GM21825 (cell line): ENCODE measurements around the gene CDH13.
A peak's percentile ranks its signal among the peaks of the same experiment; 100 is the strongest.

Source experiments
- ATAC-seq: cut with Tn5 transposase; IDR thresholded peaks from one replicate; pipeline ENCODE4 v1.9.1; 2021; ENCODE audit warnings: mild to moderate bottlenecking, moderate library complexity; ENCODE audit not compliant: unreplicated experiment

The CDH13 gene

DNA sequence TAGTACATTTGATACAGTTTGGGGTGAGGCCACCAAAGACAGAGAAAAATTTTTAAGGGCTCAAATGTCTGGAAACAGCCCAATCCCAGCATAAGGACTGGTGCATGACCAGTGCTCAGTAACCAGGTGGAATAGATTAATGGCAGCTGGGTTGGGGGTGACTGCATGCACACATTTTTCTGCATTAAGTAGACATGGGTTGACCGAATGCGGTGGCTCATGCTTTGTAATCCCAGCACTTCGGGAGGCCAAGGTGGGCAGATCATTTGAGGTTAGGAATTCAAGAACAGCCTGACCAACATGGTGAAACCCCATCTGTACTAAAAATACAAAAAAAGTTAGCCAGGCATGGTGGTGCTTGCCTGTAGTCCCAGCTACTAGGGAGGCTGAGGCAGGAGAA, 1060.0 kb downstream of the CDH13 start:
- no peak for ATAC-seq

DNA sequence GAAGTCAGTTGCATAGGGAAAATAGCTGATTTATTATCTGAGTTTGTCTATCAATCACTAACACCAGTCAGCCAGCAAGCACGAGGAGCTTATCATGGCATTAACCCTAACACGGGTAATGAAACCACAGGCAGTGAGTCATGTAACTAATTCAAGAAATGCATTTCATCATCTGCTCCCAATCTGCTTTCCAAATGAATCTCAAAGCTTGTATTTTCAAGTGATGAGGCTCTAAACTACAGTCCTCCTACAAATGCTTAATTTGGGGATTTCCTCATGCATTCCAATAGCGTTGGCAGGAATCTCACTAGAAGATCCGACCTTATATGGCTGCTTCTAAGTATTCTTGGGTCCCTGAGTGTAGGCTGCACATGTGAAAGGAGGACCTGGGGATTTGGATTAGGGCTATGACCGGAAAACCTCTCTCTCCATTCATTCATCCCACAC, 1062.6 kb downstream of the CDH13 start:
- peak; percentile 70 for ATAC-seq

DNA sequence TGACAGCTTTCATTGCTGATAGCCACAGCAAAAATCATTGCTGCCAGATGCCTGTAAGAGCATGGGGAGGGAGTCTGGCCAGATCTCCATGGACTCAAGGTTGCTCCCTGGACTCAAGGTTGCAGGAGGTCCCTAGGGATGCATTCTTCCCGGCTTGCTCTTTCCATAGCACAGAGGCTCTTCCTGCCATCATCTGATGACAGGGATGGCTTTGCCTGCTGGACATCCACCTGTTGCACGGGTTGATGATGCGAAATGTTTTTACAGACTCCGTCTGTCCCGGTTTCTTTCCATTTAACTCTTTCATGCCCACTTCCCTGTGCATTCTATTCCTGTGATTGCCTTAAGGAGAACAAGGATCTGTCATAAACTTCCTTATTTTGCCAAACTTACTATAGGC, 1065.5 kb downstream of the CDH13 start:
- ATAC-seq, result no peak

DNA sequence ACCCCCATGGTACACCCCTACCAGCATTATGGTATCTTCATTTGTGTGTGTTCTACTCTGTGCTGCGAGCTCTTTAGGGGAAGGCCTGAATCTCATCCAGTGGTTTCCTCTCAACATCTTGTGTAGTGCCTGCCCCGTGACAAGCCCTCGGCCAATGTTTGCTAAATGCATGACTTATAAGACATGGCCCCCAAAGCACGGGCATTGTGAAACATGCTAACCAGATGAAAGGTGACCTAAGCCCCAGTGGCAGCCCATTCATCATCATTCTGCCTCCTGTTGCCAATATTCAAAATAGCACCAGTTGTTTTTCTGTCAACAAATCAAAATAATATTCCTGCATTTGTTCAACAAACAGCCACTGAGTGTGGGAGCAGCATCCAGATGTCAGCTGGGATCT, 1072.2 kb downstream of the CDH13 start:
- ATAC-seq, result no peak

DNA sequence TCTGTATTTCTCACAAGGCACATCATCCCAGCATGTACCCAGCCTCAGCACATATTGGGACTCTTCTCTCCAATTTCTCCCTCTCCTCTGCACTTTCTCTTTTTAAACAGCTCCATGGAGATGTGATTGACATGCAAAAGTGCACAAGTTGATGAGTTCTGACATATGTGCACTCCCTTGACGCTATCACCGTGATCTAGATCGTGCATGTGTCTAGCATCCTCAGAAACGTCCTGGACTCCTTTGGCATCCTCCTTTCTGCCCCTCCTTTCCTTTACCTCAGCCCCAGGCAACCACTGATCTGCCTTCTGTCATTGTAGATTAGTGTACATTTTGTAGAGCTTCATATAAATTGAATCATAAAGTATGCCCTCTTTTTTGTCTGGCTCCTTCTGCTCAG, 1073.0 kb downstream of the CDH13 start:
- no peak for ATAC-seq

DNA sequence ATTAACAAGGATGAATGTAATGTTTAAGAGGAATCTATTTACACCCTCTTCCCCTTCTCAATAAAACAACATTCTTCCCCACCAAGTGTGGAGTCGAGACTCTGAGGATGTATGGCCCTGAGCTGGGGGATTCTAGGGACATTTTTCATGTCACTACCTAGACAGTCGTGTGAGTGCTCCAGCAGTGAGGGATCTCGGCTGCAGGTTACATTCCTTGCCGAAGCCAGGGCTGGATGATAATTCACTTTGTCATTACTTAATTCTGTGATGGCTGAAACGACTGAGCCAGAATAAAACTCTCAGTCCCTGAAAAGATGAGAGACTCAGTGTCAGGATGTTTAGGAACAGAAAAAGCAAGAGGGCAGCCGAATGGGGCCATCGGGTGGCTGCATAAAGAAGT, 1074.1 kb downstream of the CDH13 start:
- no peak for ATAC-seq

DNA sequence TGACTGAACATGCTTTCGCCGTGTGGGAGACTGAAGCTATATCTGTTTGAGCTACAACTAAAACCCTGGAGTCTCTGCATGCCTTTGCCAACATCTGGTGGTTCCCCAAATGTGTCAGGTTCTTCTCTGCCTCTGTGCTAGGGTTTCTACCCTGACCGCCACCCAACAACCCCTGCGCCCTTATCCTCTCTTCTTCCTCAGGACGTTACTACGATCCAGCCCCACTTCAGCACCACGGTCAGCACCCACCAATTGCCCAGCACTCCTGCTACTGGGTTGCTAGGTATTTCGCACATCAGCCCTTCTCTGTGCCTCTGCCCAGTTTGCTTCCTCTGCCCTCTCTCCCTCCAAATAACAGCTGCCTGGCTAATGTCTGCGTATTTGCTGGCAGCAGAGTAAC, 1074.7 kb downstream of the CDH13 start:
- no peak for ATAC-seq

DNA sequence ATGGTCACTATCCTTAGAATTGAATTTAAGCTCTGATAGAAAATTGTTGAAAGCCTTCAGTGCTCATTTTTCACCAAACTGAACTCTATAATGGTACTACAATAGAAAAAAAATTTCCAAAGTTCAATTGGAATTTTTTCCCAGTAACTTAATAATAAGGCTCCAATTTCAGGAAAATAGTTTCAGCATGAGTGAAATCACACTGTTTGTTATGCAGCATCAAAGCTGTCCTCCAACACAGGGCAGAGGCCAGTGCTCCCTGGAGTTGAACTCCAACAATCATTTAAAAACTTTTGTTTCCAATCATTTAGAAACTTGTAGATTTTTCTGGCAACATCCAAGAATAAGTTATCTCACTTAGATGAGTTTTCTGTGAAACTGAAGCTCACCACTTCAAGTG, 1077.9 kb downstream of the CDH13 start:
- no peak for ATAC-seq

DNA sequence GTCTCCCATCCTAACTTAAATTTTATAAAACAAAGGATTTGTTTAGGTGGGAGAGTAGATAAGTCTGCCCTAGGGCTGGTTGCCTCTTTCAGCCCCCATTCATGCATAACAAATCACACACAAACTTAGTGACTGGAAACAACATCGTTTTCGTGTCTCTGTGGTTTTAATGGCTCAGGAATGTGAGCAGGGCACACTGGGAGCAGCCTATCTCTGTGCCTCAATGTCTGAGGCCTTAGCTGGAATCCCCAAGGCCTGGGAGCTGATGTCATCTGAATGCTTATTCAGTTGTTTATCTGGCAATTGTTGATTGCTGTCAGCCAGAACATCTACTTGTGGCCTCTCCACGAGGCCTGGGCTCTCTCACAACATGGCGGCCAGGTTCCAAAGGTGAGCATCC, 1079.1 kb downstream of the CDH13 start:
- no peak for ATAC-seq

DNA sequence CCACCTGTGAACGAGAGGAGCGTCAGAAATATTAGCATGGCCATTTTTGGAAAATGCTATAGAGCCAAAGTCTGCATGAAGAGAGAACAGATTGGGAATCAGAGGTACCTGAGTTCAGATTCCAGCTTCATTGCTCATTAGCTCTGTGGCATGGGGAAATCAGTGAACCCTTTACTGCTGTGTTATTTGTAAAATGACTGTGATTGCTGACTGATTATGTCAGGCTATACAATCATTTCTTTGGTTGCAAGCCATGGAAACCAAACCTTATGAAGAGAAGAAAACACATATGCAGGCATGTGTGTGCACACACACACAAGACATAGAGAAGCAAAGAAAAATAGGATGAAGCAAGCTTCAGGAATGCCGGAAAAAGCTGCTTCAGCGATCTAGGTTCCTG, 1079.6 kb downstream of the CDH13 start:
- no peak for ATAC-seq

DNA sequence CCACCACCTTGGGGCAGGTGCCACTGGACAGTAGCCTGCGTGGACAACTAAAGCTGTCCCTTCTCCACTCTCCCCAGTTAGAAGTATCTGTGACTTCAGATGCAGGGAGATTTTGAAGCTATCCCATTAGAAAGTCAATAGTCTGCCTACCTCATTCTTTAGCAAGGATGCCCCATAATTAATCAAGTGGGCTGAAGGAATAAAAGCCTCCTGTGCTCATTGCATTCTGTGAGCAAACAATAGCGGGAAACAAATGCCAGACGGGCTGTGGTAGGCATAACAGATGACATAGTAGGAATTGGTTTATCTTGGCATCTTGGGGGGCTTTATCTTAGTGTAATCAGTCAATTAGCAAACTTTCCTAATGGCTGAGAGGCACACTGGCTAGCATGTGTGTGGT, 1084.3 kb downstream of the CDH13 start:
- ATAC-seq, result no peak

DNA sequence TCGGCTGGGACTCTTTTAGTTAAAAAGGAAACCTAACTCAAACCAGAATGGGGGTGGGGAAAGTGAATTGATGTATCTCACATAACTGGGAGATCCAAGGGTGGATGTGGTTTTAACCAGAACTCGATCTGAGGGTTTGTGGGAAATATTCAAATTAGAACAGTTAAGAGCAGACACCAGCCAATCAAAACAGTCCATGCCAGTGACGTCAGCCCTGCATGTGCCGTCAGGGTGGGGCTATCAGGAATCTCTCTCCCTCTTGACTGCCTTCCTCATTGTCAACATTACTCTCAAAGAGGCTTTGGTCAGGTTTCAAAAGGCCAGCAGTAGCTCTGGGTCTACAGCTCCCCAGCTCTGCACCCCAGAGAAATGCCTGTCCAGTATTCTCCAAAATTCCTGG, 1086.8 kb downstream of the CDH13 start:
- no peak for ATAC-seq

DNA sequence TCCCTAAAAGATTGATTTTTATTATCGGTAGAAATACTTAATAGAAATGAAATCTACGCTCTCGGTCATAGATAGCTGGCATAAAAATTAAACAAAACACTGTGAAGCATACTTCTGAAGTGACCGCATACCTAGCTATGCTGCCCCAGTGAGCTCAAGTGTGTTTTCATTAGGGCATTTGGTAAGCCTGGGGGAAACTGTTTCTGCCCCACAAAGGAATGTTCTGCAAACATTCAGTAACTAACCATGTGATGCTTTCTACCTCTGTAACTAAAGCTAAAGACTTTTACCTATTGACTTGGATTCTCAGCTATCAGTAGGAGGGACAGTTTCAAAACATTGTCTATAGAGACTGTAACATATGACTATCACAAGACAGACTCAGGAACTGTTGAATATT, 1087.5 kb downstream of the CDH13 start:
- no peak for ATAC-seq

DNA sequence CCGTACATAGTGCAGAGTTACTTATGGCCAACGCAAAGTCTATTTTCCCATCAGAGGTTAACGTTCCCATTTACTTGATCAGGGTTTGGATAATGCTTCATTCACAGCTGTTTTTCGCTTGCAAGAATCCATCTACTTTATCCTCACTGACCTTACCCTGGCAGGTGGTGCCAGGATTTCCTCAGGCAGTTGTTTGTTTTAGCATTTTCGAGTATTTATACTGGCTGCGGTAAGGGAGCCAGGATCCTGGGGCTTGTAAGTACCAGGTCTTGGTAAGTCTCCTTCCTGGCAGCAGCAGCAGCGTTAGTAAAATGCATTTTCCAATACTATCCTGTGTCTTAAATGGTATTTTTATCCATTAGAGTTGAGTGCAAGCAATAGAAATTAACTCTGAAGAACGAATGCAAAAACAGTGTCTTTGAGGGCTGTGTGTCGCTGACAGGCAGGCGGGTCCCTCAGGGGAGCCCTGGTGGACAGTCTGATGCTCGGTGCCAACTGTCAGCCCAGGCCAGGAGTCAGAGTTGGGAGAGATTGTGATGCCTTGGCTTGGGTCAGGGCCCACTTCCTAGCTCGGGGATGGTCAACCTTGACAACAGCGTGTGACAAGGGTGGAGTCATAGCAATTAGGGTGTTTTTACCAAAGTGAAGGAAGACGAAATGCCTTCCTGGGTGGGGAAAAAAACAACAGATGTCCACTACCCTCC, 1088.6 kb downstream of the CDH13 start:
- no peak for ATAC-seq

DNA sequence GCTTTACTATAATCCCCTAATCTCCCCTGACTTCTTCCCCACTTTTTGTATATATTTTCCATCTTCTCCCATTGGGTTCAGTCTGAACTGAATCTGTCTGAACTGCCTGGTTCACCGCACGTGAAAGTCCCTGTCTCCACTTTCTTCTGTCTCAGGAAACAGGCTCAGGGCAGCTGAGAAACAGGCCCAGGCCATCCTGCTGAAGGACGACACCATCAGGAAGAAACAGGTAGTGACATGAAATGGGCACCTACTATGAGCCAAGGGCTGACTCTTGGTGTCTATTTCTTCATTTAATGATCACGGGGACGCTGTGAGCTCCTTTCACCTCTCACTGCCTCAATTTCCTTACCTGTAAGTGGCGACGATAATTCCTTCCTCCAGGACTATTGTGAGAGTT, 1090.5 kb downstream of the CDH13 start:
- no peak for ATAC-seq

DNA sequence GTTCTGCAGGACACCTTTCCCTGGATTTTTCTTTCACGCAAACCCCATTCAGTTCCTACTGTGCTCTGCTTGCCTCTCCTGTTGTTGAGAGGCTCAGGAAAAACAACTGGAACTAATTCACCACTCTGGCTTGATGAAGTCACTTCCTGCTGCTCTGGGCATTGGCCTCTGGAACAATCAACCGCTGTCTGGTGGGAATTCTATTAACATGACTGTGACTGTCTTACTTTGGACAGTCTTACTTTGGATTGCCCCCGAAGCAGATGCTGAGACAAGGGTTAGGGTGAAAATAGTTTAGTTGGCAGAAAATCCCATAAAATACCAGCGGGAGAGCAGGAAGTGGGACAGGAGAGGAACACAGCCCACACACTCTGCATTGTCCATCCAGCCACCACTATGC, 1091.0 kb downstream of the CDH13 start:
- ATAC-seq, result no peak

DNA sequence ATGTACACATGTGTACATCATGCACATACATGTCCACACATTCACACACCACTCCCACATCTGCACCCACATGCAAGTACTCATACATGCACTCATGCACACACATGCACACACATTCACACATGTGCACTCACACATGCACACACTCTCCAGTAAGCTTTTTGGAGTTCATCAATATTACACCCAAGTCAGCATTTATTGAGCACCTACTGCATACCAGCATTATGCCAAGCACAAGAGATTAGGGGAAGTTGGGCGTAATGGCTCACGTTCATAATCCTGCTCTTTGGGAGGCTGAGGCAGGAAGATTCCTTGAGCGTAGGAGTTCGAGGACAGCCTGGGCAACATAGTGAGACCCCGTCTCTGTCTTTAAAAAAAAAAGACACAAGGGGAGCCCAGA, 1093.4 kb downstream of the CDH13 start:
- ATAC-seq, result no peak

DNA sequence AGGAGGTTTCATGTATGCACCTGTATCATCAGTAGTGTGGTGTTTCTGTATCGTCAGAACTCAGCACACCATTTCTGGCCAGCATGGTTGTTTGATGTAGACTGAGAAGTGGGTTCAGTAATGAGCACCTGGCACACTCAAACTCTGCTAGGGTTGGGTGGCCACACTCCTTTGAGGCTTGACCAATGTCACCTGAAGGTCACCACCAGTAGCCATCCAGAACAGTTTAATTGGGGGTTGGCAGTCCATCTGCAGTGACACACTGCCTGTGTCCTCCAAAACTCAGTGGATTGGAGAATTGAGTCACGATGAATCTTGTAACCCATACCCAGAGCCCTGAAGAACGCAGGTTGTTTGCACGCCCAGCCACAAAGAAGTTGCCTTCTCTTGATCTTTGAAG, 1094.2 kb downstream of the CDH13 start:
- no peak for ATAC-seq

DNA sequence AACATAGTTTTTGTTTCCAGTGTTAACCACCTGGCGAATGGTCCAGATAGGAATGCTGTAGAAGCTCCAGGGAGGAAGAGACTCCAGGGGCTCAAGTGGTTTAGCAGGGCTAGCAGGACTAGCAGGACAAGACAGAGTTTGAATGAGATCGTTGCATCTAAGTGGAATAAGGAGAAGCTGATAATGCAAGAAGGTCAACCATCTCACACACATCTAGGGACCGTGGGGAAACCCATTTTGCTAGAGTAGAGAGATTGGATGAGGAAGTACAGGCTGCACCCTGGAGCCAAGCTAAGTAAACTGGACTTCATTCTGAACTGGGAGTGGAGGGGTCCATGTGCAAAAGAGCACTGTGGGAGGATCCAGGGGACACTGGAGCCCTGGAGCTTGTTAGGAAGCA, 1094.9 kb downstream of the CDH13 start:
- ATAC-seq, result no peak

DNA sequence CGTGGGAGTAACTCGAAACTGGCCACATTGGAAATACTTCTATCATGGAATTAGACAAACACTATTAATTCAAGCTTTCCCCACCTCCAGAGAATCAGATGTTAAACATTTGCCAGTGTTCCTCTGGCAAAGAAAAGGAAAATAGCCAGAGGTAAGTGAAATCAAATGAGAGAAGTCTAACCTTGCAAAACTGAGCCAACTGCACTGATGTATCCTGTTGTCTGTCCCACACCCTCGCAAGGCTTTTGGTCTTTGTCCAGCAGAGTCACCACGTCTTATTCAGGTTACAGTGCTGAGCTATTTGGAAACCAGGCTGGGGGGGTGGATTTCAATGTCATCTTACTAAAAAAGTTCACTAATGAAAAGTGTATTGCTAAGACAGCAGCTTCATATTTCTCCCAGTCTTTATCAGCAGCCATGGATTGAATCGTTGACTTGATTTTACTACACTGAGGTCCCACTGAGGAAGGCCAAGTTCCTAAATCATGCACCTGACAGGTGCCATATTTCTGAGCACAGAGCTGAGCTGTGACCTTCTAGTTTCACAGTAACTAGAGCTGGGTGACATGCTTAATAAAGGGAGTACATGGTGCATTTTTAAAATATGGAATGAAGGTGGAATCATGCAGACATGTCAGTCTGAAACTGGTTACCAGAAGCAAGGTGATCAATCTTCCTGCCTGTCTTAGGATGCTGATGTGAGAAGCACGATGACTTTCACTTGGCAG, 1095.9 kb downstream of the CDH13 start:
- no peak for ATAC-seq

DNA sequence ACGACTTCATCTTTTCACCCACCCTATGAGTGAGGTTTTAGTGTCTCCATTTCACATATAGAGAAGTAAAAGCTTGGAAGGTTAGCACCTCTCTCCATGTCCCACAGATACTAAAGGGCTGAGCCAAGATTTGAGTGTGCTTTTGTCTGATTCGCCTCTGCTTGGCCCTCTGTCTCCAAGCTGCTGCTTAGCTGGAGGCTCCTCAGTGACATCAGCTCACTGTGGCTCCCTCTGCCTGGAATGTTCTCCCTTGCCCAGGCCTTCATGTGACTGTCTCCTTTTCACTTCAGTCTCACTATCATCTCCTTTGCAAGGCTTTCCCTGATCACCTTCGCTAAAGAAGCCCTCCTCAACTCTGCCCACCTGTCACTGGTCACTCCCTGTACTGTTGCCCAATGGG, 1096.5 kb downstream of the CDH13 start:
- ATAC-seq, result no peak

DNA sequence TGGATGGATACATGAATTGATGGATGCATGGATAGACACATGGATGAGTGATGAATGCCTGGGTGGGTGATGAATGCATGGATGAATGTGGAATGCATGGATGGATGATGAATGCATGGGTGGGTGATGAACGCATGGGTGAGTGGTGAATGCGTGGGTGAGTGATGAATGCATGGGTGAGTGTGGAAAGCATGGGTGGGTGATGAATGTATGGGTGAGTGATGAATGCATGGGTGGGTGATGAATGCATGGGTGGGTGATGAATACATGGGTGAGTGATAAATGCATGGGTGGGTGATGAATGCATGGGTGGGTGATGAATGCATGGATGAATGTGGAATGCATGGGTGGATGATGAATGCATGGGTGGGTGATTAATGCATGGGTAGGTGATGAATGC, 1097.1 kb downstream of the CDH13 start:
- ATAC-seq, result no peak

DNA sequence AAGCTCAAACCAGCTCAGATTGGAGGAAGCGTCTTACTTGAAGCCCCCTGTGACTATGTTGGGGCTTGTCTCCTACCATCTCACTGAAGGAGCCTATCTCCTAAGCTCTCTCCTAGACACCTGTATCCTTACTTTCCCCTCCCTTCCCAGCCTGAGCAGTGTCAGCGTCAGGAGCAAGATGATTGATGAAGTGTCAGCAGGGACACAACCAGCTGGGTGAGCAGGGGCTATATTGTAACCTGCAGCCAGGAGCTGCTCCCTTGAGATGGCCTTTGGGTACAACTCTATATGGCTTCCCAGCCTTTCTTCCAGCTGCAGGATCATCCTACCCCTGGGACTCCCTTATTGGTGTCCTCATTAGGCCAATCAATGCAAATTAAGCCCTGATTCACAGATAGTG, 1097.8 kb downstream of the CDH13 start:
- no peak for ATAC-seq
